Measurements from ENCODE around the gene DAZAP1.

The DAZAP1 gene

DNA sequence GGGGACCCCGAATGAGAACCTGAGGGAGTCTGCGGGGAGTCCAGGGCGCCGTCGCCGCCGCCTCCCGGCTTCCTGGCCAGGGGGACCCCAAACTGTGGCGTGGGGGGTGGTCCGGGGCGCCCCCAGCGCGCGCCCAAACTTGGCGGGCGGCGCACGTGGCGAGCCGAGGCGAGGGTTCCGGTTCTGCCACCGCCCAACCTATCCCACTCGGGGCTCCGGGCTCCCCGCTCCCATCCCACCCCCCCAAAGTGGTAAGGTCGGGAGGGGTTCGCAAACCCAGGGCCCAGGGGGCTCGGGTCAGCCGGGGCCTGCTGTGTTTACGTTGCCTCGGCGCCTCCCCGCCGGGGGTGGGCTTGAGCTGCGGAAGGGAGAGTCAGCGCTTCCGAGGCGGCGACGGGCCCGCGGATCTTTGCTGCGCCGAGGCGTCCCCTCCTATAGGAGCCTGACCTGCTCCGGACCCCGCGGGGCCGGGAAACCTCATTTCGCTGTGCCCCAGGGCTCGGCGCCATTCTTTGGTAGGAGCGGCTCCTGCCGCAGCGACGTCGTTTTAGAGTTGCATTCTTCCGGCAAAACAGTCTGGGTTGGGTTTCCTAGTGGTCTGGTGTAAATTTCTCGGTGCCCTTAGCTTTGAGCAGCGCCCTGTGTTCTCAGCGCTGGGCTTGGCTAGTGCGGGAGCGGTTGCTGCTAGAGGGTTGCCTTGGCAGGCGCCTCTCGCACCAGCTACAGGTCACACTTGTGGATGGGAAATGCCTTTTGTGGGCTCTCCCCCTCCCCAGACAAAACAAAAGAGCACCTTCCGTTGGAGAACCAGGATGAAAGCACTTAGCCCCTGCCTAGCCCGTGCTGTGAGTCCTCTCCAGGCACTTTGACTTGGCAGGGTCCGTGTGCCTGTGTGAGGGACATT lies 1.2 kb downstream of the DAZAP1 start:
- TF ChIP-seq, protein P1, sequence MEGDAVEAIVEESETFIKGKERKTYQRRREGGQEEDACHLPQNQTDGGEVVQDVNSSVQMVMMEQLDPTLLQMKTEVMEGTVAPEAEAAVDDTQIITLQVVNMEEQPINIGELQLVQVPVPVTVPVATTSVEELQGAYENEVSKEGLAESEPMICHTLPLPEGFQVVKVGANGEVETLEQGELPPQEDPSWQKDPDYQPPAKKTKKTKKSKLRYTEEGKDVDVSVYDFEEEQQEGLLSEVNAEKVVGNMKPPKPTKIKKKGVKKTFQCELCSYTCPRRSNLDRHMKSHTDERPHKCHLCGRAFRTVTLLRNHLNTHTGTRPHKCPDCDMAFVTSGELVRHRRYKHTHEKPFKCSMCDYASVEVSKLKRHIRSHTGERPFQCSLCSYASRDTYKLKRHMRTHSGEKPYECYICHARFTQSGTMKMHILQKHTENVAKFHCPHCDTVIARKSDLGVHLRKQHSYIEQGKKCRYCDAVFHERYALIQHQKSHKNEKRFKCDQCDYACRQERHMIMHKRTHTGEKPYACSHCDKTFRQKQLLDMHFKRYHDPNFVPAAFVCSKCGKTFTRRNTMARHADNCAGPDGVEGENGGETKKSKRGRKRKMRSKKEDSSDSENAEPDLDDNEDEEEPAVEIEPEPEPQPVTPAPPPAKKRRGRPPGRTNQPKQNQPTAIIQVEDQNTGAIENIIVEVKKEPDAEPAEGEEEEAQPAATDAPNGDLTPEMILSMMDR (conservative IDR thresholded peaks at IDR 0.05; ENCODE audit: control insufficient read depth, insufficient read depth, low read depth, low read length) = no peak
- peak; percentile 47 for DNase-seq (ENCODE audit: low read depth)

DNA sequence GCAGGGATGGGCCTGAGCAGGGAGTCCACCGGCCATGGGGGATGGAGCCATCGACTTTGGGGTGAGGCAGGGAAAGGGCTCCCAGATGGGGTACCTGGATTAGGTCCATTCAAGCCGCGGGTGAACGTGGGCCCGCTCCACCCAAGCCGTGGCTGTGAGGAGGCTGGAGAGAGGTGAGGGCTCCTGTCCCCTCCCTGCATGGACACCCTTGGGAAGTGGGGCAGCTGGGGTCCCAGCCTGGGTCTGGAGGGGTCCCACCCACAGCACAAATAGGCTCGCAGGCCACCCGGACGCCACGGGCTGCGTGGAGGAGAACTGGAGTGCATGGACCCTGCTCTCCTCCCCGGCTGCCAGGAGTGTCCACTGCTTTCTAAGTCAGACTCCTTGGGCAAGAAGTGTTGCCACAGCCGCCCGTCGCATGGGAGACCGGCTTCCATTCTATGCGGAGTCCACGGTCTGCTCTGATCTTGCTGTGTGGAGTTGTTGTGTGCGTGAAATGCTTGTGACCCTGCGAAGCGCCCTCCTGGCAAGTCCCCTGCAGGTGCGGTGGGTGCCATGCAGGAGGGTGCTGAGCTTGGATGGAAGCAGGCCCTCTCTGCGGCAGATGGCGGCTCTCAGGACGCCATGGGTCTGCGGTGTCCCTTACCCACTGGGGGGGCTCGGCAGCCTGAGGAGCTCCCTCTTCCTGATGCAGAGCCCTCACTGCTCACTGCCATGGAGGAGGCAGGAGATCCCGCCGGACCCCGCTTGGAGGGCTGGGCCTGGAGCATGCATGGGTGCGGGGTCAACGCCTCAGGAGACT lies 2.0 kb downstream of the DAZAP1 start:
- peak overlapping the region; percentile 76 for H3K4me3 ChIP-seq (ENCODE audit: control insufficient read depth, low read depth, low read length)
- no peak for DNase-seq (ENCODE audit: low read depth)
- TF ChIP-seq, protein P1 (conservative IDR thresholded peaks at IDR 0.05; ENCODE audit: control insufficient read depth, insufficient read depth, low read depth, low read length) = no peak

More for the DNA sequence above, 1.2 kb downstream of the DAZAP1 start:
- H3K4me3 ChIP-seq (ENCODE audit: control insufficient read depth, low read depth, low read length) = peak overlapping the region; percentile 76

DNA sequence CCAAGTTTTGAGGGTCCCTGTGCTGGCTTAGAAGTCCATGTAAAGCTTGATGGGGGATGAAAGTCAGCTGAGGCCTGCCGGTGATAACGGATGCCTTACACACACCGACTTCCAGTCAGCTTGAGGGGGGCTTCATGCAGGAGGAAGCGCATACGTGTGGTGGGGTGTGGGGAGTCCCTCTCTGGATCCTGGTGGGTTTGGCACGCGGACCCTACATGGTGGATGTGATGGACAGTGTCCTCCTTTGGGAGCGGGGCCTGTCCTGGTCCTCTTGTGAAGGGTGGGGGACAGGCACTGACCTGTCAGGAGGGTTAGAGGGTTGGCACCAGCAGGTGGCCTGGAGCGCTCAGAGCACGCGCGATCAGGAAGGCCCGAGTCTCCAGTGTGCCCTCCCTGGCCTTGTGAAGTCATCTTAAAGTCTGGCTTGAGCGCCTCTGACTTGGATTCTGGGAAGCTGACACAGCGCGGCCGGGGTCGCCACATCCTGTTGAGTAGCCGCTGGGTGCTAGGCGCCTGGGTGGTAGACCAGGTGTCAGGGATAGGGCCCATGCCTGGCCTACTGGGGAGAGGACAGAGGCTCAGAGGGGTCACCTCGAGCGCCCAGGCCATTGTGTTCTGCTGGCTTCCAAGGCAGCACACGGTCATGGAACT lies 2.9 kb downstream of the DAZAP1 start:
- DNase-seq (ENCODE audit: low read depth) = peak; percentile 81
- TF ChIP-seq, protein P1 (conservative IDR thresholded peaks at IDR 0.05; ENCODE audit: control insufficient read depth, insufficient read depth, low read depth, low read length) = no peak
- peak overlapping the region; percentile 76 for H3K4me3 ChIP-seq (ENCODE audit: control insufficient read depth, low read depth, low read length)

DNA sequence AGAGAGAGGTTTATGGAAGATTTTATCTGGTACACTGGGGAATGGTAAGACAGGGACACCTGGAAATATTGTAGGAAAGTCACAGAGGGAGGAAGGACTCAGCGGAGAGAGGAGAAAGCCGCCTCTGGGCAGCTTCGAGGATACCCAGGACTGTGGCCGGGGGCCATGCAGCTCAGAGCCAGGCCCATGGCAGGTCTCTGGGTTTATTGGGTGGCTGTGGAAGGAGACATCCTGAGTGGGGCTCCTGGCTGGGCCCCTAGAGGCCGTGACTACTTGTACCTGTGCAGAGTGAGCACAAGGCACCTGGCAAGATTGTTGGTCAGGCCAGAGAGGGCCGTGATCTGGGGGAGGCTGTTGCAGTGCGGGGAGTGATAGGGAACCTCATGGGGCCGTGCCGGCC lies 3.4 kb downstream of the DAZAP1 start:
- H3K4me3 ChIP-seq (ENCODE audit: control insufficient read depth, low read depth, low read length) = no peak overlapping the region
- TF ChIP-seq, protein P1 (conservative IDR thresholded peaks at IDR 0.05; ENCODE audit: control insufficient read depth, insufficient read depth, low read depth, low read length) = no peak
- no peak for DNase-seq (ENCODE audit: low read depth)

DNA sequence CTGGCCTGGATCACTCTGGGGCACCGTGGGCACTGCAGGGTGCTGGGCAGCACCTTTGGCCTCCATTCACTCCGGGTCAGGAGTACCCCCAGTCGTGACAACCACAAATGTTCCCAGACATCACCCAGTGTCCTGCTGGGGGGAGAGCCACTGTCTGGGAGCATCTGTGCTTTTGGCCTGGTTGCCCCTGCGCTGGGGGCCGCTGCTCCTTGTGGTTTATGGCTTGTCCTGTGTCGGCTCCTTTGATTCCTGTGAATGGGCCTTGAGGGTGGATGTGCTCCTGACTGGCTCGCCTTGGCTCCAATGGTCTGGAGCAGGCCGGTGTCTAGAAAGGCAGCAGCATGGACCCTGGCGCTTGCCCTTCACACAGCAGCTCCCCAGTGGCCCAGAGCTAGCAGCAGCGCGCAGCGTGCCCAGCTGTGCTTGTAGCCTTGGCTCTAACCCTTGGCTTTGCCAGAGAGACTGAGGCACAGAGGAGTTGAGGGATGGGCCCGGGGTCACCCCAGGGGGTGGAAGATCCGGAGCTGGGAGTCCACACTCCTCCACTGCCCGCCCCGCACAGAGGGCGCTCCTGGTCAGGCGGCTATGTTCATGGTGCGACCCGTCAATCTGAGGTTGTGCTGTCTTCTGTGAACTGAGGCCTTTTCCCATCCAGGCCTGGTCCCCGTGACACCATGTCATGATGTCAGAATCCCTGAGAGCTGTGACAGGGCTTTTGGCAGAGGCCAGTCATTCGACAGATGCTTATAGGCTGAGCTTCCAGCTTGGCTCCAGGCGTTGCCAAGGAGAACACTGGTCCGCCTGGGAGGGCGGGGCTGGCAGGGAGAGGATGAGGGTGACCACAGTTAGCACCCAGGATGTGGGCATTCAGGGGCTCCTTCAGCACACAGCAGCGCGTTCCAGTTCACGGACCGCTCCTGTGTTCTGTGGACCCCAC lies 4.1 kb downstream of the DAZAP1 start:
- no peak overlapping the region for H3K4me3 ChIP-seq (ENCODE audit: control insufficient read depth, low read depth, low read length)
- TF ChIP-seq, protein P1 (conservative IDR thresholded peaks at IDR 0.05; ENCODE audit: control insufficient read depth, insufficient read depth, low read depth, low read length) = no peak
- DNase-seq (ENCODE audit: low read depth) = peak; percentile 92

Data from fibroblast of mammary gland (primary cell).